Fibroblast of skin of left quadriceps (primary cell): Measurements from ENCODE around the gene PRSS57.
"Not testable (repeated sequence)": the region's sequence is repeated elsewhere in the genome, so short reads cannot be mapped to it uniquely, and the experiment has no call there.

ENCODE experiments used
- DNase-seq, 2 experiments: peaks; one replicate each; pipeline ENCODE4 v3.0.0-alpha.2; 2013; ENCODE audit warnings: low read depth in 2 of 2

PRSS57 gene

GRCh38 chr19:695352-695949 lies at the start of gene PRSS57:
TSS of gene PRSS57 (minus strand) at chr19:695452. CDS start at chr19:695430, 22 bp downstream.
- DNase-seq, result no peak

GRCh38 chr19:743168-743687 lies 48.0 kb upstream of the PRSS57 start:
- DNase-seq, result no peak

GRCh38 chr19:742540-743075 lies 47.4 kb upstream of the PRSS57 start:
- no peak for DNase-seq

GRCh38 chr19:741506-742131 lies 46.4 kb upstream of the PRSS57 start:
- DNase-seq, result no peak

- DNase-seq, result not testable (repeated sequence)
These were observed 45.7 kb upstream of the PRSS57 start for GRCh38 chr19:740816-741505.

- no peak for DNase-seq
These were observed 44.9 kb upstream of the PRSS57 start for GRCh38 chr19:739998-740715.

- no peak for DNase-seq
These were observed 43.4 kb upstream of the PRSS57 start for GRCh38 chr19:738509-739128.

- DNase-seq, result no peak
These were observed 42.4 kb upstream of the PRSS57 start for GRCh38 chr19:737591-738093.

GRCh38 chr19:736125-736524 lies 40.9 kb upstream of the PRSS57 start:
- DNase-seq, result no peak

GRCh38 chr19:734716-735115 lies 39.5 kb upstream of the PRSS57 start:
- no peak for DNase-seq

- no peak for DNase-seq
These were observed 37.2 kb upstream of the PRSS57 start for GRCh38 chr19:732148-733069.

- DNase-seq, result no peak
These were observed 35.7 kb upstream of the PRSS57 start for GRCh38 chr19:731000-731399.

- DNase-seq, result no peak
These were observed 34.9 kb upstream of the PRSS57 start for GRCh38 chr19:729965-730668.

- DNase-seq, result not testable (repeated sequence)
These were observed 34.3 kb upstream of the PRSS57 start for GRCh38 chr19:729564-729963.

GRCh38 chr19:728011-728410 lies 32.8 kb upstream of the PRSS57 start:
- DNase-seq, result no peak

- DNase-seq, result no peak
These were observed 32.0 kb upstream of the PRSS57 start for GRCh38 chr19:726993-727956.

GRCh38 chr19:725461-726089 lies 30.3 kb upstream of the PRSS57 start:
- no peak for DNase-seq

GRCh38 chr19:723714-724113 lies 28.5 kb upstream of the PRSS57 start:
- no peak for DNase-seq
